ENCODE results near the gene DDX31.

DNA sequence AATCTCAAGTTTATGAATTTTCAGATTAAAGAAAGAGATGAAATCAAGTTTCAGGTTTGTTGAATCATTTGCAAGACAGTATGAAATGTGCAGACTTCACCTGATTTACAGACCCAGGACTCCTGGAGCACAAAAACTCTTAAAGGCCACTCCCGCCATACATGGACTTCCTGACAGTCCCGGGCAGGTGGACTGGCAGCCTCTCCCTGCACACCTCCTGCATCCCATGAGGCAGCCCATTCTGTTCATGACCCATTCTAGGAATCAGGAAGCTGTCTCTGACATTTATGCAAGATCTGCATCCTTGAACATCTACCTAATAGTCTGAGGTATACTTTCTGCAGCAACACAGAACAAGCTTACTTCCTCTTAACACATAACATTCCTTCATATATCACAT lies 5.9 kb downstream of the DDX31 start:
- TF ChIP-seq EP300 (IDR thresholded peaks at IDR 0.05) (no peak), CTCF (IDR thresholded peaks at IDR 0.05) (no peak)
